Fibroblast of lung (primary cell): ENCODE data around the gene TSSK6. TPM values are rescaled to one million over a fixed set of nuclear protein-coding genes. Genes with fewer than 3 reads are reported as not detected.

Experiments
- DNase-seq, 2 donors: peaks; one replicate each; pipeline versions ENCODE4 v3.0.0 to v3.0.0-alpha.2; 2010; ENCODE audit warnings: low read depth in 2 of 2
- H2AFZ ChIP-seq: 2 replicates; pipeline ENCODE4 v1.5.1; 2012; ENCODE audit warnings: low read length, control low read depth, inconsistent platforms
- H3K27ac ChIP-seq: 2 replicates; pipeline ENCODE4 v1.5.1; 2011; ENCODE audit warnings: low read length, control low read depth; ENCODE audit not compliant: insufficient read depth
- H3K27me3 ChIP-seq: 2 replicates; pipeline ENCODE4 v1.5.1; 2011; ENCODE audit warnings: mild to moderate bottlenecking, low read length; ENCODE audit not compliant: control insufficient read depth, insufficient read depth
- H3K36me3 ChIP-seq: 2 replicates; pipeline ENCODE4 v1.5.1; 2011; ENCODE audit warnings: low read length; ENCODE audit not compliant: control insufficient read depth, insufficient read depth
- H3K4me1 ChIP-seq: 2 replicates; pipeline ENCODE4 v1.5.1; 2011; ENCODE audit warnings: low read length; ENCODE audit not compliant: control insufficient read depth, insufficient read depth; ENCODE audit errors: extremely low read depth
- H3K4me2 ChIP-seq: 2 replicates; pipeline ENCODE4 v1.5.1; 2011; ENCODE audit warnings: low read length, control low read depth; ENCODE audit not compliant: insufficient read depth; ENCODE audit errors: extremely low read depth
- H3K4me3 ChIP-seq, 4 experiments: fragments of 200-600 bp in 1 of 4; sonication (generic) in 1 of 4; replicated peaks in 1 of 4; 2 replicates each; pipeline ENCODE4 v1.5.1; 2011 to 2016; ENCODE audit warnings: low read length in 4 of 4, low read depth in 3 of 4, mild to moderate bottlenecking in 3 of 4, control low read depth in 2 of 4, inconsistent platforms in 1 of 4, mixed read lengths in 1 of 4; ENCODE audit not compliant: insufficient read depth in 1 of 4; ENCODE audit errors: control extremely low read depth in 1 of 4
- H3K79me2 ChIP-seq: 2 replicates; pipeline ENCODE4 v1.5.1; 2012; ENCODE audit warnings: mild to moderate bottlenecking, low read length, inconsistent platforms; ENCODE audit not compliant: control insufficient read depth, insufficient read depth
- H3K9ac ChIP-seq: 2 replicates; pipeline ENCODE4 v1.5.1; 2011; ENCODE audit warnings: mild to moderate bottlenecking, low read length, control low read depth; ENCODE audit not compliant: insufficient read depth
- H3K9me3 ChIP-seq: 2 replicates; pipeline ENCODE4 v1.5.1; 2012; ENCODE audit warnings: low read depth, low read length; ENCODE audit not compliant: control insufficient read depth, insufficient read depth
- H4K20me1 ChIP-seq: 2 replicates; pipeline ENCODE4 v1.5.1; 2011; ENCODE audit warnings: low read length; ENCODE audit not compliant: control insufficient read depth, insufficient read depth; ENCODE audit errors: extremely low read depth
- EZH2 ChIP-seq: IDR thresholded peaks from 2 replicates; pipeline ENCODE4 v1.5.1; 2012; ENCODE audit warnings: low read length, control low read depth, mild to moderate bottlenecking; ENCODE audit errors: missing control alignments
- polyA plus RNA-seq, 2 donors: library from polyadenylated mRNA; depleted of rRNA in 1 of 2; stranded (reverse) in 1 of 2; unstranded in 1 of 2; fragments of >200 nt; gene quantifications; 2 replicates each; pipeline ENCODE4 v1.2.1, GENCODE V29; 2011 to 2012; ENCODE audit warnings: missing spikeins in 1 of 2
- total RNA-seq: library from RNA; depleted of rRNA; stranded (reverse); fragments of >200 nt; gene quantifications from 2 replicates; pipeline ENCODE4 v1.2.1, GENCODE V29; 2014
- TF ChIP-seq, protein P1 (sequence below), 2 donors: IDR thresholded peaks in 1 of 2; conservative IDR thresholded peaks in 1 of 2; 1 replicate in 1 of 2; 2 replicates in 1 of 2; pipeline ENCODE4 v1.5.1; 2011 to 2012; ENCODE audit warnings: low read length in 2 of 2, control low read depth in 1 of 2, inconsistent platforms in 1 of 2, low read depth in 1 of 2, mild to moderate bottlenecking in 1 of 2

Gene TSSK6
- total and polyA plus RNA-seq, 2 donors (not counting 1 experiment from before 2014, with no cell fraction given): 0.47 to 5.8 TPM

DNA sequence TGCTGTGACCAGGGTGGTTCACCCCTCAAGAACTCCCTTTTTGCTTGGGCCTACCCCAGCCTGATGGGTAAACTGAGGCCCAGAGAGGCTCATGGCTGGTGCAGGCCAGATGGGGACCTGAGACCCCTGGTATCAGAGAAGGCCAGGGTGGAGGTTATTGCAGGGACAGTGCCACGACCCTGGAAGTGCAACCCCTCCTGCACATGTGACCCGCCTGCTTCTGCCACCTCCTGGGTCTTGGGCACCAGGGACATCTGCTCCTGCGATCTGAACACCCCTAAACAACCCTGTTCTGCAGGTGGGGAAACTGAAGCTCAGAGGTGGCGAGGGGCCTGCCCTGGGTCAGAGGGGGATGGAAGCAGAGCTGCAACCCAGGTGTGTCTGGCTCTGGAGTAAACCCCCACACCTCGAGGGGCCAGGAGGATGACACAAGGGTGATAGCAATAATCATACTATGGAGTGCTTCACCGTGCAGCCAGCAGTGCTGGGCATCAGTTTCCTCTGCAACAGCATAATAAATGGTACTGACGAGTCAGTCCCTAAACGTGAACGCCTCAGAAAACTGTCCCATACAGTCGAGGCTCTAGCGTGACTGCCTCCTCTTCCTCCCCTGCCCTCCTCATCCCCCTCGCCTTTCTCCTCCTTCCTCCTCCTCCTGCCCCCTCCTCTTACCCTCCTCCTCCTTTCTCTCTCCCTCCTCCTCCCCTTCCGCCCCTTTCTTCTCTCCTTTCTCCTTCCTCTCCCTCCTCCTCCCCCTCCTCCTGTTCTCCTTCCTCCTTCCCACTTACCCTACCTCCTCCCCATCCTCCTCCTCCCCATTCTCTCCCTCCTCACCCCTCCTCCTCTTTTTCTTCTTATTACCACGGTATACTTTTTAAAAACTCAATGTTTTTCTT, 17.7 kb upstream of the TSSK6 start:
- H3K9me3 ChIP-seq: no peaks in the 10 kb centered on the region
- H3K27ac ChIP-seq: no peak overlapping the region
- no peak for DNase-seq
- no peak overlapping the region for H3K9ac ChIP-seq
- no peaks in the 10 kb centered on the region for H3K79me2 ChIP-seq
- H3K4me2 ChIP-seq: no peak overlapping the region
- no peaks in the 10 kb centered on the region for H4K20me1 ChIP-seq
- H3K27me3 ChIP-seq: no peaks in the 10 kb centered on the region
- H3K4me3 ChIP-seq: no peak overlapping the region
- H2AFZ ChIP-seq: no peak overlapping the region
- H3K4me1 ChIP-seq: no peaks in the 10 kb centered on the region
- no peaks in the 10 kb centered on the region for H3K36me3 ChIP-seq
- TF ChIP-seq, protein P1, sequence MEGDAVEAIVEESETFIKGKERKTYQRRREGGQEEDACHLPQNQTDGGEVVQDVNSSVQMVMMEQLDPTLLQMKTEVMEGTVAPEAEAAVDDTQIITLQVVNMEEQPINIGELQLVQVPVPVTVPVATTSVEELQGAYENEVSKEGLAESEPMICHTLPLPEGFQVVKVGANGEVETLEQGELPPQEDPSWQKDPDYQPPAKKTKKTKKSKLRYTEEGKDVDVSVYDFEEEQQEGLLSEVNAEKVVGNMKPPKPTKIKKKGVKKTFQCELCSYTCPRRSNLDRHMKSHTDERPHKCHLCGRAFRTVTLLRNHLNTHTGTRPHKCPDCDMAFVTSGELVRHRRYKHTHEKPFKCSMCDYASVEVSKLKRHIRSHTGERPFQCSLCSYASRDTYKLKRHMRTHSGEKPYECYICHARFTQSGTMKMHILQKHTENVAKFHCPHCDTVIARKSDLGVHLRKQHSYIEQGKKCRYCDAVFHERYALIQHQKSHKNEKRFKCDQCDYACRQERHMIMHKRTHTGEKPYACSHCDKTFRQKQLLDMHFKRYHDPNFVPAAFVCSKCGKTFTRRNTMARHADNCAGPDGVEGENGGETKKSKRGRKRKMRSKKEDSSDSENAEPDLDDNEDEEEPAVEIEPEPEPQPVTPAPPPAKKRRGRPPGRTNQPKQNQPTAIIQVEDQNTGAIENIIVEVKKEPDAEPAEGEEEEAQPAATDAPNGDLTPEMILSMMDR (conservative IDR thresholded peaks at IDR 0.05 in 1 of 2, IDR thresholded peaks at IDR 0.05 in 1 of 2; ENCODE audit: low read depth in 1 of 2, low read length in 2 of 2): no peak
- TF ChIP-seq EZH2: no peak

DNA sequence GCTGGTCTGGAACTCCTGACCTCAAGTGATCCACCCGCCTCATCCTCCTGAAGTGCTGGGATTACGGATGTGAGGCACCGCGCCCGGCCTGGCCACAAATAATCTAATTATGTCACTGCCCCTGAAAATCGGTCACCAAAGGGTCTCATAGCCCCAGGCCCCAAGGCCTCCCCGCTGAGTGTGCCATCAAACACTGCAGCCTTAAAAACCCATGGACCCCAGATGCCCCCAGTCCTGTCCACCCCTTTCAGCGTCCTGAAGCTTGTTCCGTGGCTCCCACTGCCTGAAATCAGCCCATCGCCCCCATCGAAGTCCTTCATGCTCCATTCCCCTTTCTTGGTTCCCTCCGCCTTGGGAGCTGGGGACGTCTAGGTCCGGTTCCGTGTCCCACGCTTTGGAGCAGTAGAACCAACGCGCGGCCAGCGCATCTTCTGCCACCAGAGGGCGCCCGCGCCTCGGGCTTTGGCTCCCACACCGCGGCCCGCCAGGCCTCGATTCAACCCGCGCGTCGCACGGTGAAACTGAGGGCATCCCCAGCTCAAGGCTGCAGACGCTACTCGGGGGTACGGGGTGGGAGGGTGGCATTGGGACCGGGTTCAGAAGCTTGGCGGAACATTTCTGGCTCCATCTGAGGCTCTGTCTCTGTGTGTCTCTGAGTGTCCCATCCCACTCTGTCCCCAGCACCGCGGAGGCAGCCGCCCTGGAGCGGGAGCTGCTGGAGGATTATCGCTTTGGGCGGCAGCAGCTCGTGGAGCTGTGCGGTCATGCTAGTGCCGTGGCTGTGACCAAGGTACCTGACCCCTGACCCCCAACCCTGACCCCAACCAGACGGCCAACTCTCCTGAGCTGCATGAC, 16.8 kb upstream of the TSSK6 start:
- Histone ChIP-seq H3K36me3 (peaks cover 2% of the 10 kb centered on the region), H3K4me1 (no peaks in the 10 kb centered on the region), H3K79me2 (no peaks in the 10 kb centered on the region), H3K27ac (no peak overlapping the region), H2AFZ (no peak overlapping the region), H3K4me3 (no peak overlapping the region), H3K27me3 (no peaks in the 10 kb centered on the region), H4K20me1 (no peaks in the 10 kb centered on the region), H3K9me3 (no peaks in the 10 kb centered on the region), H3K4me2 (no peak overlapping the region), H3K9ac (no peak overlapping the region)
- peak; percentile 33 to 51 for DNase-seq
- TF ChIP-seq, protein P1 (conservative IDR thresholded peaks at IDR 0.05 in 1 of 2, IDR thresholded peaks at IDR 0.05 in 1 of 2; ENCODE audit: low read depth in 1 of 2, low read length in 2 of 2): peak; percentile 88 to 95
- no peak for TF ChIP-seq EZH2

DNA sequence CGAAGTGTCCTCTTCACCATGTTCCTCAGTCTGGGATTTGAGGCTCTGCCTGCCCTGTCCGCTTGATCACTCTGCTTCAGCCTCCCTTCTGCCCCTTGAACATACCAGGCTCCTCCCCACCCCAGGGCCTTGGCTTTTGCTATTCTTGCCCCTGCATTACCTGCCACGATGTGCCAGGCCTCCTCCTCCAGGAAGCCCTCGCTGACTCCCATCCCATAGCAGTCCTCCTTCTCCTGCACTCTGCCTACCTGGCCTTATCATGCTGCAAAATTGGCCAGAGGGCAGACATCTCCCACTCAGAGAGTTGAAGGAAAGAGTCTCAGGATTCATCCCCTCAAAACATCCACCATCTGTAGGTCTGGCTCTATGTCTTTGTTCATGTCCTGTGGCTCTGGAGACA, 15.5 kb upstream of the TSSK6 start:
- Histone ChIP-seq H3K9me3 (no peaks in the 10 kb centered on the region), H3K4me3 (no peak overlapping the region), H3K4me1 (no peaks in the 10 kb centered on the region), H3K4me2 (no peak overlapping the region), H3K36me3 (peaks cover 5% of the 10 kb centered on the region), H3K27me3 (no peaks in the 10 kb centered on the region), H3K27ac (no peak overlapping the region), H3K79me2 (no peaks in the 10 kb centered on the region), H2AFZ (no peak overlapping the region), H3K9ac (no peak overlapping the region), H4K20me1 (no peaks in the 10 kb centered on the region)
- TF ChIP-seq, protein P1 (conservative IDR thresholded peaks at IDR 0.05 in 1 of 2, IDR thresholded peaks at IDR 0.05 in 1 of 2; ENCODE audit: low read depth in 1 of 2, low read length in 2 of 2): no peak
- no peak for TF ChIP-seq EZH2
- DNase-seq: no peak
